GM18526 (cell line): ENCODE data around the gene C6orf136.

ENCODE experiments used
- POLR2A ChIP-seq: IDR thresholded peaks from 3 replicates; pipeline ENCODE4 v1.6.1; 2011; ENCODE audit not compliant: insufficient read length; ENCODE audit errors: extremely low read depth

The C6orf136 gene

GRCh38 chr6:30678964-30679726 is 32.2 kb downstream of the C6orf136 start:
- TF ChIP-seq POLR2A, result no peak

- TF ChIP-seq POLR2A, result no peak
These were observed 33.0 kb downstream of the C6orf136 start for GRCh38 chr6:30679765-30680535.

- TF ChIP-seq POLR2A, result no peak
These were observed 34.8 kb downstream of the C6orf136 start for GRCh38 chr6:30681766-30682142.

- peak; percentile 65 for TF ChIP-seq POLR2A
These were observed 35.5 kb downstream of the C6orf136 start for GRCh38 chr6:30682143-30683117.

- no peak for TF ChIP-seq POLR2A
These were observed 36.4 kb downstream of the C6orf136 start for GRCh38 chr6:30683183-30683979.

- no peak for TF ChIP-seq POLR2A
These were observed 37.0 kb downstream of the C6orf136 start for GRCh38 chr6:30683980-30684338.

GRCh38 chr6:30684386-30685156 is 37.6 kb downstream of the C6orf136 start:
- TF ChIP-seq POLR2A, result peak; percentile 26

- TF ChIP-seq POLR2A, result no peak
These were observed 38.5 kb downstream of the C6orf136 start for GRCh38 chr6:30685157-30686008.

GRCh38 chr6:30686009-30686907 is 39.3 kb downstream of the C6orf136 start, which contains the start of gene PPP1R18:
TSS of gene PPP1R18 (minus strand) at chr6:30686645. CDS start at chr6:30686018, 627 bp downstream.
- peak; percentile 65 for TF ChIP-seq POLR2A

GRCh38 chr6:30686908-30687658 is 40.1 kb downstream of the C6orf136 start:
- no peak for TF ChIP-seq POLR2A
